Parathyroid adenoma (tissue), 2 donors: Measurements from ENCODE around the gene LTBP1.
"Not testable (repeated sequence)": the region's sequence is repeated elsewhere in the genome, so short reads cannot be mapped to it uniquely, and the experiment has no call there.

Experiments
- H2AFZ ChIP-seq: fragments of 300-600 bp; sonication (generic); one replicate; pipeline ENCODE4 v1.7.0; 2017; ENCODE audit warnings: antibody characterized with exemption, mild to moderate bottlenecking
- H3K27ac ChIP-seq: fragments of 300-600 bp; sonication (generic); one replicate; pipeline ENCODE4 v1.7.0; 2017
- H3K27me3 ChIP-seq: fragments of 300-600 bp; sonication (generic); one replicate; pipeline ENCODE4 v1.7.0; 2017; ENCODE audit warnings: low read length; ENCODE audit not compliant: control insufficient read depth, insufficient read depth
- H3K36me3 ChIP-seq: fragments of 300-600 bp; sonication (generic); one replicate; pipeline ENCODE4 v1.7.0; 2017; ENCODE audit warnings: low read length; ENCODE audit not compliant: control insufficient read depth, insufficient read depth
- H3K4me1 ChIP-seq: fragments of 300-600 bp; sonication (generic); one replicate; pipeline ENCODE4 v1.7.0; 2017; ENCODE audit warnings: control low read depth
- H3K4me2 ChIP-seq: fragments of 300-600 bp; sonication (generic); one replicate; pipeline ENCODE4 v1.7.0; 2017; ENCODE audit warnings: low read length
- H3K4me3 ChIP-seq: fragments of 300-600 bp; sonication (generic); one replicate; pipeline ENCODE4 v1.7.0; 2017; ENCODE audit warnings: low read depth, low read length
- H3K79me2 ChIP-seq: fragments of 300-600 bp; sonication (generic); one replicate; pipeline ENCODE4 v1.7.0; 2017; ENCODE audit warnings: control low read depth
- H3K9ac ChIP-seq: fragments of 300-600 bp; sonication (generic); one replicate; pipeline ENCODE4 v1.7.0; 2017; ENCODE audit warnings: mild to moderate bottlenecking
- H3K9me3 ChIP-seq: fragments of 300-600 bp; sonication (generic); one replicate; pipeline ENCODE4 v1.7.0; 2017; ENCODE audit warnings: low read length; ENCODE audit not compliant: control insufficient read depth
- CTCF ChIP-seq: fragments of 300-600 bp; sonication (generic); IDR thresholded peaks from one replicate; pipeline ENCODE4 v1.7.0; 2017; ENCODE audit warnings: antibody characterized with exemption, mild to moderate bottlenecking
- donor health status: primary hyperparathyroidism.

Gene LTBP1

GRCh38 chr2:33437815-33438214 lies 491.1 kb downstream of the LTBP1 start:
- H3K36me3 ChIP-seq: no peaks in the 10 kb centered on the region
- peak overlapping the region; percentile 4 for H3K4me3 ChIP-seq
- no peaks in the 10 kb centered on the region for H3K79me2 ChIP-seq
- no peak overlapping the region for H3K9ac ChIP-seq
- no peak for TF ChIP-seq CTCF
- H2AFZ ChIP-seq: no peak overlapping the region
- no peak overlapping the region for H3K4me2 ChIP-seq
- H3K27ac ChIP-seq: no peak overlapping the region
- no peaks in the 10 kb centered on the region for H3K9me3 ChIP-seq
- no peaks in the 10 kb centered on the region for H3K27me3 ChIP-seq
- H3K4me1 ChIP-seq: no peaks in the 10 kb centered on the region

DNA sequence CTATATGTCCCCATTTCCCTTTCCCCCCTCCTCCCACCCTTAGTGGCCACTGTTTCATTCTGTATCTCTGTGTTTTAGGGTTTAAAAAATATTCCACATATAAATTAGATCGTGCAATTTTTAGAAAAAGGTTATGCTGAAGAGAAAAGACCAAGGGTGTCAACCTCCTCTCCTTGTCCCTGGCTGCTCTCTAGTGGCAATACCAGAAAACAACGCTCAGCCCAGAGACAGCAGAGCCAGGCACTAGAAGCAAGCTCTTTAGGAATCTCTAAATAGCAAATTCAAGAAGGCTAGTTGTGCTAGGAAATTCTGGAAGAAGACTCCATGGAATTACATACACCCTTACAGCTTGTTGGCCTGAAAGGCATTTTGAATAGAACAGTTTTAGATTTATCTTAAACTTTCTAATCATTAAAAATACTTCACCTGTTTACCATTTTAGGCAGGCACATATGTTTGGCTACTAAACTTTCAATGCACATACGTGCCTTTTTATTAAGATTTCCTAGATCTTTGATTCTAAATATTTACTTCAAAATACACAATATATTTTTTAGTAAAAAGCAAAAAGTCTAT lies 494.6 kb downstream of the LTBP1 start:
- H3K79me2 ChIP-seq: no peaks in the 10 kb centered on the region
- H3K27ac ChIP-seq: no peak overlapping the region
- H3K36me3 ChIP-seq: no peaks in the 10 kb centered on the region
- no peak overlapping the region for H2AFZ ChIP-seq
- H3K9ac ChIP-seq: no peak overlapping the region
- no peaks in the 10 kb centered on the region for H3K27me3 ChIP-seq
- TF ChIP-seq CTCF: peak; percentile 69
- no peak overlapping the region for H3K4me2 ChIP-seq
- H3K4me3 ChIP-seq: no peak overlapping the region
- no peaks in the 10 kb centered on the region for H3K9me3 ChIP-seq
- H3K4me1 ChIP-seq: no peaks in the 10 kb centered on the region

DNA sequence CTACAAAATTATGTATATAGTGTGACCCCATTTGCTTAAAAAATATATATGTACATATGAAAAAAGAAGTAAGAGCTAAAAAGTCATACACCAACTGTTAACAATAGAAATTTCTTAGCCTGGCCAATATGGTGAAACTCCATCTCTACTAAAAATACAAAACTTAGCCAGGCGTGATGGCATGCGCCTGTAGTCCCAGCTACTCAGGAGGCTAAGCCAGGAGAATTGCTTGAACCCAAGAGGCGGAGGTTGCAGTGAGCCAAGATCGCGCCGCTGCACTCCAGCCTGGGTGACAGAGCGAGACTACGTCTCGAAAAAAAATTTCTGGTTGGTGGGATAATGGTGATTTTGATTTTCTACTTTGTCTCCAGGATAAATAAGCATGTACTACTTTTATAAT lies 495.3 kb downstream of the LTBP1 start:
- not testable (repeated sequence) for H3K4me1 ChIP-seq, H3K4me2 ChIP-seq, H3K79me2 ChIP-seq, H3K27me3 ChIP-seq, H3K36me3 ChIP-seq, H3K9ac ChIP-seq, H3K27ac ChIP-seq, H3K4me3 ChIP-seq, H2AFZ ChIP-seq, H3K9me3 ChIP-seq

GRCh38 chr2:33442528-33443079 lies 495.9 kb downstream of the LTBP1 start:
- Histone ChIP-seq H3K36me3 (no peaks in the 10 kb centered on the region), H3K4me2 (no peak overlapping the region), H3K4me3 (no peak overlapping the region), H2AFZ (no peak overlapping the region), H3K79me2 (no peaks in the 10 kb centered on the region), H3K4me1 (no peaks in the 10 kb centered on the region), H3K27ac (peak overlapping the region; percentile 15), H3K27me3 (no peaks in the 10 kb centered on the region), H3K9me3 (no peaks in the 10 kb centered on the region), H3K9ac (no peak overlapping the region)
- TF ChIP-seq CTCF: no peak

GRCh38 chr2:33443274-33443829 lies 496.6 kb downstream of the LTBP1 start:
- no peak overlapping the region for H3K4me3 ChIP-seq
- H3K36me3 ChIP-seq: no peaks in the 10 kb centered on the region
- no peak overlapping the region for H2AFZ ChIP-seq
- no peaks in the 10 kb centered on the region for H3K79me2 ChIP-seq
- H3K27ac ChIP-seq: peak overlapping the region; percentile 15
- H3K4me2 ChIP-seq: no peak overlapping the region
- no peaks in the 10 kb centered on the region for H3K4me1 ChIP-seq
- H3K27me3 ChIP-seq: no peaks in the 10 kb centered on the region
- no peaks in the 10 kb centered on the region for H3K9me3 ChIP-seq
- no peak overlapping the region for H3K9ac ChIP-seq
- no peak for TF ChIP-seq CTCF
